Stimulated activated CD4-positive, alpha-beta T cell treated with anti-CD3 and anti-CD28 coated beads, Interleukin-2, amount 100 ng/mL, for 48 hours (primary cell): ENCODE measurements around the gene AUTS2.

Experiments used
- DNase-seq, 2 donors: peaks; one replicate each; pipeline ENCODE4 v3.0.0-alpha.2; 2020

The AUTS2 gene

GRCh38 chr7:70599446-70600190, 1001.3 kb downstream of the AUTS2 start:
- no peak for DNase-seq

- no peak for DNase-seq
Measured at GRCh38 chr7:70600993-70601392, 1002.7 kb downstream of the AUTS2 start.

GRCh38 chr7:70602117-70602516, 1003.8 kb downstream of the AUTS2 start:
- no peak for DNase-seq

- no peak for DNase-seq
Measured at GRCh38 chr7:70607281-70607680, 1009.0 kb downstream of the AUTS2 start.

- DNase-seq: no peak
Measured at GRCh38 chr7:70607759-70608158, 1009.5 kb downstream of the AUTS2 start.

- no peak for DNase-seq
Measured at GRCh38 chr7:70608229-70608628, 1010.0 kb downstream of the AUTS2 start.

- no peak for DNase-seq
Measured at GRCh38 chr7:70612811-70613210, 1014.5 kb downstream of the AUTS2 start.

GRCh38 chr7:70614237-70615045, 1016.2 kb downstream of the AUTS2 start:
- DNase-seq: no peak

GRCh38 chr7:70615066-70615606, 1016.9 kb downstream of the AUTS2 start:
- no peak for DNase-seq

- no peak for DNase-seq
Measured at GRCh38 chr7:70616211-70616610, 1017.9 kb downstream of the AUTS2 start.

GRCh38 chr7:70616821-70617220, 1018.5 kb downstream of the AUTS2 start:
- no peak for DNase-seq

- no peak for DNase-seq
Measured at GRCh38 chr7:70618020-70618551, 1019.8 kb downstream of the AUTS2 start.

- DNase-seq: no peak
Measured at GRCh38 chr7:70619130-70619529, 1020.9 kb downstream of the AUTS2 start.

- no peak for DNase-seq
Measured at GRCh38 chr7:70619659-70620058, 1021.4 kb downstream of the AUTS2 start.

GRCh38 chr7:70620333-70621055, 1022.2 kb downstream of the AUTS2 start:
- DNase-seq: no peak

- DNase-seq: no peak
Measured at GRCh38 chr7:70621954-70622600, 1023.8 kb downstream of the AUTS2 start.

GRCh38 chr7:70622936-70623335, 1024.7 kb downstream of the AUTS2 start:
- DNase-seq: no peak

GRCh38 chr7:70624500-70625103, 1026.3 kb downstream of the AUTS2 start:
- DNase-seq: no peak

GRCh38 chr7:70627461-70627860, 1029.2 kb downstream of the AUTS2 start:
- no peak for DNase-seq

- no peak for DNase-seq
Measured at GRCh38 chr7:70630440-70630817, 1032.2 kb downstream of the AUTS2 start.

- no peak for DNase-seq
Measured at GRCh38 chr7:70630818-70631457, 1032.7 kb downstream of the AUTS2 start.

GRCh38 chr7:70631718-70632117, 1033.4 kb downstream of the AUTS2 start:
- no peak for DNase-seq
